ENCODE measurements around the gene LGI2.
"Not testable (repeated sequence)": the region's sequence is repeated elsewhere in the genome, so short reads cannot be mapped to it uniquely, and the experiment has no call there.

LGI2 gene

DNA sequence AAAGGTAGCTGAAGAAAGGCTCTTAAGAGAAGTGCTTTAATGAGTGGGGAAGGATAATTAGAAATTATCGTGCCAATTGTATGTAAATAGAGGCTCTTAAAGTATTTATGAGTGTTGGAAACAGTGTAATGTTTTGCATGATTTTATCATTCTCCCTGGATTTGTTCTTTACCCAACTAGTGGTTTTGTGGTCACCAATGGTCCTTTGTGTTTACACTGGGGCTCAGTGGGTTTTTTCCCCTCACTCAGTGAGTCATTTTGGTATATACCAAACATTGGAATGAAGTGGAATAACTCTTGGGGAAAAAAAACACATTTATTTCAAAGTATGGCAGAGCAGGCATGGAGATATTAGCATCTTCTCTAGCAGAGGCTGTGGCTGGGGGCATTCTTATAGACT is 20.8 kb upstream of the LGI2 start:
- DNase-seq (ENCODE audit: low read depth in 1 of 2, low spot score in 1 of 2), result no peak

DNA sequence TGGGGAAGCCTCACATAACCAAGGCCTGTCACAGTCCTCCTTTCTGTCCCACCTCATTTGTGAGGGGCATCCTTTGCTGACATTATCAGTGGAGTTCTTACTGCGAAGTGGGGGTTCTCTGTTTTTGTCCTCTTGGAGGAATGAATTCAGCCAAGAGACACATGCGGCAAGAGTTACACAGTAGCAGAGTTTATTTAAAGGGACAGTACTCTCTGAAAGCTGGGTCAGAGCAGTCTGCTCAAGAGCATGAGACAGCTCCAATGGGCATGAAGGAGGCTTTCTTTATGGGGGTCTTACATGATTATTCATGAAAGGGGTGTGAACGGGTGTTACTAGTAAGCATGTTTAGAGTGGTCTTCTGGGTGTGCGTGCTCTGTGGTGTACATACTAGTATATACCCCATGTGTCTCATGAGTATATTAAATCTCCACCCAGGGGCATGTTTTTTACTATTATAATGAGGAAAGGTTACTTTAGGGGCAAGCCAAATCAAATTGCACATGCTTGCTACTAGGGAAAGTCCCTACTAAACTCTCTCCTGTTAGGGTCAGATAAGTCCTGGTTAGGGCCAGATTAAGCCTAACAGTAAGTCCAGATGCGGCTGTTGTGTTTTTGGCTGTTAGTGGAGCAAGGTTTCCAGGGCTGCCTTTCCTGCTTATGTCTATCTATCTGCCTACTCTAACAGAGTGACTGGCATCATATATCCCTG is 19.8 kb upstream of the LGI2 start:
- no peak for DNase-seq (ENCODE audit: low read depth in 1 of 2, low spot score in 1 of 2)

GRCh38 chr4:25043548-25043947 is 12.8 kb upstream of the LGI2 start:
- DNase-seq (ENCODE audit: low read depth in 1 of 2, low spot score in 1 of 2), result no peak

- DNase-seq (ENCODE audit: low read depth in 1 of 2, low spot score in 1 of 2), result no peak
Observed at GRCh38 chr4:25033526-25033925, 2.8 kb upstream of the LGI2 start.

DNA sequence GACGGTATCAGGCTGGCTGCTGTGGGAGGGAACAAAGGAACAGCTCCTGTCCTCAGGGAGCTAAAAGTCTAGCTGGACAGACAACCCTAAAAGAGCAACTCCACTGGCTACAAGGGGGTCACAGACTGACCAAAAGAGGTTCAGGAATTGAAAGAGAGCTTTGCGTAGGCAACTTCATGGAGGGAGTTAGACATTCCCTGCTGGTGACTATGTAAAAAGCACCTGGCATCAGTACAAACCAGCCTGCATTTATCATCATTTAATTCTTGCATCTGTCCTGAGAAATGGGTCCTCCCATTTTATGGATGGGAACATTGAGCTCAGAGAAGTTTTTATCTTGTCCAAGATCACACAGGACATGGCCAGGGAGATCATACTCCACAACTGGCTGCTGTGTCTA is 1.4 kb upstream of the LGI2 start:
- no peak for DNase-seq (ENCODE audit: low read depth in 1 of 2, low spot score in 1 of 2)

- DNase-seq (ENCODE audit: low read depth in 1 of 2, low spot score in 1 of 2), result no peak
Observed at GRCh38 chr4:25031077-25031621, 403 bp upstream of the LGI2 start.

- DNase-seq (ENCODE audit: low read depth in 1 of 2, low spot score in 1 of 2), result no peak
Observed at GRCh38 chr4:25029479-25030276, 1.1 kb downstream of the LGI2 start.

- DNase-seq (ENCODE audit: low read depth in 1 of 2, low spot score in 1 of 2), result no peak
Observed at GRCh38 chr4:25028851-25029250, 1.9 kb downstream of the LGI2 start.

GRCh38 chr4:25022766-25023165 is 8.0 kb downstream of the LGI2 start:
- no peak for DNase-seq (ENCODE audit: low read depth in 1 of 2, low spot score in 1 of 2)

GRCh38 chr4:25021216-25021615 is 9.5 kb downstream of the LGI2 start:
- no peak for DNase-seq (ENCODE audit: low read depth in 1 of 2, low spot score in 1 of 2)

DNA sequence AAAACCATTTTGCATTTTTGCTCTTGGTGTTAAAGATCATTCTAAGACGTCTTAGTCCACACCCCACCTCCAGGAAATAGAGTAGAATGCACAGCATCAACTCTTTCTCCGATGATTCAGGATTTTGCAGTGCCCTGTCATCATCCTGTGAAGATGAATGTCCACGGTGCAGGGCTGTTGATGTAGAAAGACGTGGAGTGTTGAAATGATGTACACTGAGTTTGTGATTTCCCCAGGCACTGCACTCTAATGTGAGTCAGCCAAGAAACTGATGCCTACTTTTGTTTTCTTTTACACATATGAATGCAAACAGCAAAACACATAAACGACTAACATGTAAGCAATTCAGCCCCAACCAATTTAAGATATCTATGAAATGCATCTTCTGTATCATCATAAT is 10.5 kb downstream of the LGI2 start:
- no peak for DNase-seq (ENCODE audit: low read depth in 1 of 2, low spot score in 1 of 2)

DNA sequence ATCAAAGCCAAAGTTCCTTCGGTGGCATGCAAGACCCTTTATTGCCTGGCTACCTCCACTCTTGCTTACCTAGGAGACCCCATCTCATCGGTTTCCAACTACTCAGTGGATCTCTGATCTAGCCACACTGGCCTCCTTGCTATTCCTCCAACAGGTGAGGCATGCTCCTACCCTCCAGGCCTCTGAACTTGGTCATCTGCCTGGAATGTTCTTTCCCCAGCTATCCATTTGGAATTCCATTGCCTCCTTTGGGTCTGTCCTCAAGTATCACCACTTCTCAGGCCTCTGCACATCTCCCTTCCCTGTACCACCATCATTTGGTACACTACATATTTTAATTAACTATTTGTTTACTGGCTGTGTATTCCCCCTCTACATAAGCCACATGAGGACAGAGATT is 11.2 kb downstream of the LGI2 start:
- DNase-seq (ENCODE audit: low read depth in 1 of 2, low spot score in 1 of 2), result no peak

DNA sequence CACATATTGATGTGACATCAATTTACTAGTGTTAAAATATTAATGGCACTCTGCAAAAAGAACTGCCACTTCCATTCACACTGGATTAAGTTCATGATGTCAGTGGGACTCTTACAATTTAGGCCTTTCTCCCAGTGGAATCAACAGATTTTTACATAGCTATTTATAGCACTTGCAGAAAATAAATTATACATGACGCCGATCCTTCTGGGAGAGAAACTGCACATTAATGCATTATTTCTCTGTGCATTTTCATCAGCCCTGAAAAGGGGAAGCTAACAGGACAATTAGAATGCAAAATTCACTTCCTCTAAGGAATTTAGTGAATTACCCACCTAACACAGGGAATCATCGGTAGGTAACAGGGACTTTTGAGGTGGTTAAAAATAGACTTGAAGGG is 15.7 kb downstream of the LGI2 start:
- DNase-seq (ENCODE audit: low read depth in 1 of 2, low spot score in 1 of 2), result no peak

DNA sequence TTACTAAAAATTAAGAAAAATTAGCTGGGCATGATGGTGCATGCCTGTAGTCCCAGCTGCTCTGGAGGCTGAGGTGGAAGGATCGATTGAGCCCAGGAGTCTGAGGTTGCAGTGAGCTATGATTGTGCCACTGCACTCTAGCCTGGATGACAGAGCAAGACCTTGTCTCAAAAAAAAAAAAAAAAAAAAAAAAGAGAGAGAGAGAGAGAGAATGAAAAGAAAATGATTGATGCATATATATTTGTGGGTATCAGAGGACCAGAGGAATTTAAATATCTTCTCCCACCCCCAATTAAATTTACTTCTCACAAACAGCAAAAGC is 16.1 kb downstream of the LGI2 start:
- not testable (repeated sequence) for DNase-seq (ENCODE audit: low read depth in 1 of 2, low spot score in 1 of 2)

- DNase-seq (ENCODE audit: low read depth in 1 of 2, low spot score in 1 of 2), result no peak
Observed at GRCh38 chr4:25013756-25014661, 16.7 kb downstream of the LGI2 start.

DNA sequence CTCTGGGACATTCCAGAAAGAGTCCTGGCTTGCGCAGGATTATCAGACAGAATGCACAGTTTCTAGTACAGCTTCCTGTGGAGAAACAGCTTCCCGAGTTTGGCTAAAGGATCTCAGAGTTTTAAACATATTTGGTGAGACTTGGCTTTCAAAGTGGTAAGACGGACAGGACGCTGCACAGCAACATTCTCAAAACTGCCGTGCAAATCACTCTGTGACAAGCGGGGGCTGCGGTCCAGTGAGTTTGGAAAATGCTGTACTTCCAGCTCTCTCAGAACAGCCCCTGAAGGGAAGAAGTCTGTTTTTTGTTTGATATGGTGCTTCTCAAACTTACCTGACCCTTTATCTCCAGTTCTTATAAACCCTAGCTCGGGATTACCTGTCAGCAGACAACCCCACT is 18.1 kb downstream of the LGI2 start:
- no peak for DNase-seq (ENCODE audit: low read depth in 1 of 2, low spot score in 1 of 2)

GRCh38 chr4:25011135-25011866 is 19.4 kb downstream of the LGI2 start:
- DNase-seq (ENCODE audit: low read depth in 1 of 2, low spot score in 1 of 2), result no peak

DNA sequence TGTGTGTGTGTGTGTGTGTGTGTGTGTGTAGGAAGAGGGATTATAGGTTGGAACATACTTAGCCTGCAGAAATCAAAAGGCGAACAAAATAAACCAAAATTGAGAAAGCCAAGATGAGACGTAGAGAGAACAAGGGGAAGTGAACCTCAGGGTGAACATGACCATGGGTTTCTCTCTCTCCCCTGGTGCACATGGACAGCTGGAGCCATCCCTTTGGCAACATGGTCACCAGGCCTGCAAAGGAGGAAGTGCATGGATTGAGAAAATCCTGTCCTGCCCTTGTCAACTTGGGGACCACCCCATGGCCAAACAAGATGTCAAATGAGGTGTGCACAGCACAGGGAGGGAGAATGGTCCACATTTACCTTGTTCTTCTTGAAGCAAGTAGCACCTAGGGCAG is 23.1 kb downstream of the LGI2 start:
- no peak for DNase-seq (ENCODE audit: low read depth in 1 of 2, low spot score in 1 of 2)

DNA sequence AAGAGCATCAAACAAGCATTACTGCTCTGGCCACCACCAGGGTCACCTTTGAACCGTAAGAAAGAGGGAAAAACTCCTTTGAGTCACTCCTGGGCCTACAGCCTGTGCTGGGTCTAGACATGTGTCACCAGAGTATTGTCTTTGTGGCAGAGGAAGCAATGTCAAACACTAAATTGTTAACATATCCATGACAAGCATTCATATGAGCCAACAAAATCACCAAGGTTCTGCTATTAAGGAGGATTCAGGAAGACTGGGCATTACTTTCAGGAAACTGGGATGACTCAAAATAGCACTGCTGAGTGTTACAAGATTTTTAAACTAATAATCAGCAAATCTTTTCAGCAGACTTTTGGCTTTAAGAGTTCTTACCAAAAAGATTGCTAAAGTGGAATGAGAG is 28.1 kb downstream of the LGI2 start:
- no peak for DNase-seq (ENCODE audit: low read depth in 1 of 2, low spot score in 1 of 2)

DNA sequence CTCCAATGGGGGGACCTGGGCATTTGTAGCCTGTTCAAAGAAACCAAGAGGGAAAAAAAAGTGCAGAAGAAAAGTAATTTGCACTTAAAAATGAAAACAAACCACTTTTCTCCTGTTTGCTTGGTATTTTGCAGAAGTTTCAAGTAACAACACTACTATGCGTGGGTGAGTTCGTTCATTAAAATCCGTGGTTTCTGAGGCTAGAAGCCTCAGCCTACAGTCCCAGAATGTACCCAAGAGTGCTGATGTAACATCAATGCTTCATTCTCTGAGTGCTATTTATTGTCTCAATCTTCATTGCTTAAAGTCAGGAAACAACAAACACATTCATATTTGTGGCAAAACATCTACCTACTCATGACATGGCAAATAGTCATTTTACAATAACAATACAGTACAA is 29.2 kb downstream of the LGI2 start:
- DNase-seq (ENCODE audit: low read depth in 1 of 2, low spot score in 1 of 2), result no peak

- DNase-seq (ENCODE audit: low read depth in 1 of 2, low spot score in 1 of 2), result no peak
Observed at GRCh38 chr4:25000639-25001038, 30.1 kb downstream of the LGI2 start.
